GM19240 (cell line): ENCODE results near the gene PLA2G4A.

ENCODE experiments used
- DNase-seq: peaks from one replicate; pipeline ENCODE4 v3.0.0; 2011; ENCODE audit warnings: low spot score; ENCODE audit not compliant: insufficient read length

Gene PLA2G4A

GRCh38 chr1:187013582-187014200 lies 184.9 kb downstream of the PLA2G4A start:
- DNase-seq, result no peak

- no peak for DNase-seq
These were observed 189.5 kb downstream of the PLA2G4A start for GRCh38 chr1:187018291-187018690.

GRCh38 chr1:187027253-187027652 lies 198.5 kb downstream of the PLA2G4A start:
- DNase-seq, result no peak

- no peak for DNase-seq
These were observed 203.7 kb downstream of the PLA2G4A start for GRCh38 chr1:187032316-187032981.

- no peak for DNase-seq
These were observed 204.4 kb downstream of the PLA2G4A start for GRCh38 chr1:187032982-187033692.

GRCh38 chr1:187033693-187034390 lies 205.1 kb downstream of the PLA2G4A start:
- no peak for DNase-seq

- no peak for DNase-seq
These were observed 205.8 kb downstream of the PLA2G4A start for GRCh38 chr1:187034501-187034900.

- no peak for DNase-seq
These were observed 209.3 kb downstream of the PLA2G4A start for GRCh38 chr1:187037973-187038553.
